Stimulated activated CD8-positive, alpha-beta memory T cell treated with anti-CD3 and anti-CD28 coated beads, Interleukin-12 subunit alpha, Interleukin-12 subunit beta, amount 100 ng/mL, for 24 hours (primary cell): ENCODE results near the gene GYS1.

Experiments
- DNase-seq: peaks from one replicate; pipeline ENCODE4 v3.0.0-alpha.2; 2020; ENCODE audit errors: extremely low read depth

Gene GYS1

GRCh38 chr19:48988860-48989259, 4.2 kb downstream of the GYS1 start:
- DNase-seq = no peak

- no peak for DNase-seq
These were observed 4.8 kb downstream of the GYS1 start for GRCh38 chr19:48988286-48988685.

- no peak for DNase-seq
These were observed 5.8 kb downstream of the GYS1 start for GRCh38 chr19:48987323-48987722.

GRCh38 chr19:48986211-48986610, 6.9 kb downstream of the GYS1 start:
- no peak for DNase-seq

GRCh38 chr19:48985711-48986110, 7.4 kb downstream of the GYS1 start:
- no peak for DNase-seq

GRCh38 chr19:48982280-48982679, 10.8 kb downstream of the GYS1 start:
- no peak for DNase-seq

- no peak for DNase-seq
These were observed 16.0 kb downstream of the GYS1 start for GRCh38 chr19:48977061-48977460.

GRCh38 chr19:48975947-48976847, 16.9 kb downstream of the GYS1 start:
- DNase-seq = no peak

- peak; percentile 50 for DNase-seq
These were observed 22.1 kb downstream of the GYS1 start for GRCh38 chr19:48970923-48971395.

GRCh38 chr19:48970139-48970766, 22.9 kb downstream of the GYS1 start:
- DNase-seq = no peak

GRCh38 chr19:48969276-48970138, 23.6 kb downstream of the GYS1 start:
- DNase-seq = no peak

GRCh38 chr19:48968813-48969218, 24.3 kb downstream of the GYS1 start:
- DNase-seq = no peak

- DNase-seq = no peak
These were observed 24.9 kb downstream of the GYS1 start for GRCh38 chr19:48968179-48968661.

- no peak for DNase-seq
These were observed 25.5 kb downstream of the GYS1 start for GRCh38 chr19:48967346-48968178.

- no peak for DNase-seq
These were observed 26.4 kb downstream of the GYS1 start for GRCh38 chr19:48966541-48967345.

GRCh38 chr19:48965806-48966540, 27.1 kb downstream of the GYS1 start:
- DNase-seq = peak; percentile 72

- peak; percentile 80 for DNase-seq
These were observed 27.9 kb downstream of the GYS1 start, which contains the start of gene FTL for GRCh38 chr19:48965040-48965805. FTL (plus strand) TSS chr19:48965309; CDS start chr19:48965508, 199 bp downstream.

- DNase-seq = no peak
These were observed 28.7 kb downstream of the GYS1 start for GRCh38 chr19:48964205-48965039.
